ENCODE data around the gene SNHG17. TPM values are rescaled to one million over a fixed set of nuclear protein-coding genes. Genes with fewer than 3 reads are reported as not detected.

The SNHG17 gene
- total and polyA plus RNA-seq, 9 of the 15 experiments (the other 6 are each of a cell fraction or from before 2014, with no cell fraction given): 29.8 to 106 (median 57.7) TPM

DNA sequence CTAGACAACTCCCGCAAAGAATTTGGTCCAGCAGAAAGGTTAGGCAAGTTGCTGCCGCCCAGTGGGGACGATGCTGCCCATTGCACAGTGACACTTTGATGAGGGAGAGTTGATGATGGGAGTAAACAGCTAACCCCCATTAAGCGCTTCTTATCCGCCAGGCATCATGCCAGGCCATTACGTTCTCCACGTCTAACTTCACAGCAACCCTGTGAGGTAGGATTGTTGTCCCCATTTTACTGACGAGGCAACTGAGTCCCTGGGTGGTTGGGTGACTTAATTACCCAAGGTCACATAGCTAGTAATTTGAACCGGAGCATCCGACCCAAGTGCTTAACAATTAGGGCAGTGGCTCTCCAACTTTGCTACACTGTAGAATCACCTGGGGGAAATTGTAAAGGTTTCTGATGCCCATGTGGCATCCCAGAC lies 38.3 kb upstream of the SNHG17 start (continued):
- TF ChIP-seq, protein P1, sequence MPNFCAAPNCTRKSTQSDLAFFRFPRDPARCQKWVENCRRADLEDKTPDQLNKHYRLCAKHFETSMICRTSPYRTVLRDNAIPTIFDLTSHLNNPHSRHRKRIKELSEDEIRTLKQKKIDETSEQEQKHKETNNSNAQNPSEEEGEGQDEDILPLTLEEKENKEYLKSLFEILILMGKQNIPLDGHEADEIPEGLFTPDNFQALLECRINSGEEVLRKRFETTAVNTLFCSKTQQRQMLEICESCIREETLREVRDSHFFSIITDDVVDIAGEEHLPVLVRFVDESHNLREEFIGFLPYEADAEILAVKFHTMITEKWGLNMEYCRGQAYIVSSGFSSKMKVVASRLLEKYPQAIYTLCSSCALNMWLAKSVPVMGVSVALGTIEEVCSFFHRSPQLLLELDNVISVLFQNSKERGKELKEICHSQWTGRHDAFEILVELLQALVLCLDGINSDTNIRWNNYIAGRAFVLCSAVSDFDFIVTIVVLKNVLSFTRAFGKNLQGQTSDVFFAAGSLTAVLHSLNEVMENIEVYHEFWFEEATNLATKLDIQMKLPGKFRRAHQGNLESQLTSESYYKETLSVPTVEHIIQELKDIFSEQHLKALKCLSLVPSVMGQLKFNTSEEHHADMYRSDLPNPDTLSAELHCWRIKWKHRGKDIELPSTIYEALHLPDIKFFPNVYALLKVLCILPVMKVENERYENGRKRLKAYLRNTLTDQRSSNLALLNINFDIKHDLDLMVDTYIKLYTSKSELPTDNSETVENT (CRISPR knock-in tag; IDR thresholded peaks at IDR 0.05): no peak
- TF ChIP-seq, protein P2, sequence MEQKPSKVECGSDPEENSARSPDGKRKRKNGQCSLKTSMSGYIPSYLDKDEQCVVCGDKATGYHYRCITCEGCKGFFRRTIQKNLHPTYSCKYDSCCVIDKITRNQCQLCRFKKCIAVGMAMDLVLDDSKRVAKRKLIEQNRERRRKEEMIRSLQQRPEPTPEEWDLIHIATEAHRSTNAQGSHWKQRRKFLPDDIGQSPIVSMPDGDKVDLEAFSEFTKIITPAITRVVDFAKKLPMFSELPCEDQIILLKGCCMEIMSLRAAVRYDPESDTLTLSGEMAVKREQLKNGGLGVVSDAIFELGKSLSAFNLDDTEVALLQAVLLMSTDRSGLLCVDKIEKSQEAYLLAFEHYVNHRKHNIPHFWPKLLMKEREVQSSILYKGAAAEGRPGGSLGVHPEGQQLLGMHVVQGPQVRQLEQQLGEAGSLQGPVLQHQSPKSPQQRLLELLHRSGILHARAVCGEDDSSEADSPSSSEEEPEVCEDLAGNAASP (IDR thresholded peaks at IDR 0.05): no peak
- no peak for TF ChIP-seq ZNF175 (CRISPR knock-in tag; IDR thresholded peaks at IDR 0.05; ENCODE audit: low read depth)
- no peak for TF ChIP-seq U2AF2 (optimal IDR thresholded peaks at IDR 0.05; ENCODE audit: low read depth, low read length)
- TF ChIP-seq, protein P3, sequence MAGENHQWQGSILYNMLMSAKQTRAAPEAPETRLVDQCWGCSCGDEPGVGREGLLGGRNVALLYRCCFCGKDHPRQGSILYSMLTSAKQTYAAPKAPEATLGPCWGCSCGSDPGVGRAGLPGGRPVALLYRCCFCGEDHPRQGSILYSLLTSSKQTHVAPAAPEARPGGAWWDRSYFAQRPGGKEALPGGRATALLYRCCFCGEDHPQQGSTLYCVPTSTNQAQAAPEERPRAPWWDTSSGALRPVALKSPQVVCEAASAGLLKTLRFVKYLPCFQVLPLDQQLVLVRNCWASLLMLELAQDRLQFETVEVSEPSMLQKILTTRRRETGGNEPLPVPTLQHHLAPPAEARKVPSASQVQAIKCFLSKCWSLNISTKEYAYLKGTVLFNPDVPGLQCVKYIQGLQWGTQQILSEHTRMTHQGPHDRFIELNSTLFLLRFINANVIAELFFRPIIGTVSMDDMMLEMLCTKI (IDR thresholded peaks at IDR 0.05; ENCODE audit: partially characterized antibody): no peak
- no peak for TF ChIP-seq MEF2A (IDR thresholded peaks at IDR 0.05; ENCODE audit: control insufficient read depth, low read depth, low read length)
- no peak for TF ChIP-seq MCM2 (IDR thresholded peaks at IDR 0.05; ENCODE audit: low read depth)
- 0 out of 4 replicates have a peak, but pooled peaks of 1 of the 2 experiments have one; percentile 4 for TF ChIP-seq HDAC1 (IDR thresholded peaks at IDR 0.05)
- no peak for TF ChIP-seq RAD51 (IDR thresholded peaks at IDR 0.05; ENCODE audit: borderline replicate concordance, low read depth)
- no peak for TF ChIP-seq EZH2 (IDR thresholded peaks at IDR 0.05; ENCODE audit: borderline replicate concordance, low read depth, low read length)
- TF ChIP-seq, protein P4, sequence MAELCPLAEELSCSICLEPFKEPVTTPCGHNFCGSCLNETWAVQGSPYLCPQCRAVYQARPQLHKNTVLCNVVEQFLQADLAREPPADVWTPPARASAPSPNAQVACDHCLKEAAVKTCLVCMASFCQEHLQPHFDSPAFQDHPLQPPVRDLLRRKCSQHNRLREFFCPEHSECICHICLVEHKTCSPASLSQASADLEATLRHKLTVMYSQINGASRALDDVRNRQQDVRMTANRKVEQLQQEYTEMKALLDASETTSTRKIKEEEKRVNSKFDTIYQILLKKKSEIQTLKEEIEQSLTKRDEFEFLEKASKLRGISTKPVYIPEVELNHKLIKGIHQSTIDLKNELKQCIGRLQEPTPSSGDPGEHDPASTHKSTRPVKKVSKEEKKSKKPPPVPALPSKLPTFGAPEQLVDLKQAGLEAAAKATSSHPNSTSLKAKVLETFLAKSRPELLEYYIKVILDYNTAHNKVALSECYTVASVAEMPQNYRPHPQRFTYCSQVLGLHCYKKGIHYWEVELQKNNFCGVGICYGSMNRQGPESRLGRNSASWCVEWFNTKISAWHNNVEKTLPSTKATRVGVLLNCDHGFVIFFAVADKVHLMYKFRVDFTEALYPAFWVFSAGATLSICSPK (IDR thresholded peaks at IDR 0.05; ENCODE audit: borderline replicate concordance): 0 out of 2 replicates have a peak, but pooled peaks have one; percentile 19
- TF ChIP-seq ZNF551 (CRISPR knock-in tag; IDR thresholded peaks at IDR 0.05): no peak
- TF ChIP-seq, protein P5, sequence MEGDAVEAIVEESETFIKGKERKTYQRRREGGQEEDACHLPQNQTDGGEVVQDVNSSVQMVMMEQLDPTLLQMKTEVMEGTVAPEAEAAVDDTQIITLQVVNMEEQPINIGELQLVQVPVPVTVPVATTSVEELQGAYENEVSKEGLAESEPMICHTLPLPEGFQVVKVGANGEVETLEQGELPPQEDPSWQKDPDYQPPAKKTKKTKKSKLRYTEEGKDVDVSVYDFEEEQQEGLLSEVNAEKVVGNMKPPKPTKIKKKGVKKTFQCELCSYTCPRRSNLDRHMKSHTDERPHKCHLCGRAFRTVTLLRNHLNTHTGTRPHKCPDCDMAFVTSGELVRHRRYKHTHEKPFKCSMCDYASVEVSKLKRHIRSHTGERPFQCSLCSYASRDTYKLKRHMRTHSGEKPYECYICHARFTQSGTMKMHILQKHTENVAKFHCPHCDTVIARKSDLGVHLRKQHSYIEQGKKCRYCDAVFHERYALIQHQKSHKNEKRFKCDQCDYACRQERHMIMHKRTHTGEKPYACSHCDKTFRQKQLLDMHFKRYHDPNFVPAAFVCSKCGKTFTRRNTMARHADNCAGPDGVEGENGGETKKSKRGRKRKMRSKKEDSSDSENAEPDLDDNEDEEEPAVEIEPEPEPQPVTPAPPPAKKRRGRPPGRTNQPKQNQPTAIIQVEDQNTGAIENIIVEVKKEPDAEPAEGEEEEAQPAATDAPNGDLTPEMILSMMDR (IDR thresholded peaks at IDR 0.05 in 2 of 3, conservative IDR thresholded peaks at IDR 0.05 in 1 of 3; ENCODE audit: insufficient read depth in 2 of 3, low read depth in 1 of 3, low read length in 3 of 3): peak; percentile 20 to 43 (median 22); a peak in 3 of 6 replicates
- no peak for TF ChIP-seq OTX1 (CRISPR knock-in tag; IDR thresholded peaks at IDR 0.05)
- peak; percentile 47 for TF ChIP-seq ZFP36 (IDR thresholded peaks at IDR 0.05; ENCODE audit: low read depth, low read length, partially characterized antibody)
- no peak for TF ChIP-seq TRIM24 (IDR thresholded peaks at IDR 0.05)
- TF ChIP-seq CREM (IDR thresholded peaks at IDR 0.05; ENCODE audit: low read depth): 0 out of 2 replicates have a peak, but pooled peaks have one; percentile 28

All from K562 (cell line).